Keratinocyte (primary cell): ENCODE measurements around the gene TJP3. TPM values are rescaled to one million over a fixed set of nuclear protein-coding genes. Genes with fewer than 3 reads are reported as not detected.

Experiments
- DNase-seq: peaks from one replicate; pipeline ENCODE4 v3.0.0-alpha.2; 2011; ENCODE audit warnings: low read depth, missing footprints, low spot score
- FAIRE-seq: peaks from 2 replicates; lab custom pipeline; 2011; peaks lifted over from hg19 to GRCh38; lab: Jason Lieb, UNC
- H2AFZ ChIP-seq: 2 replicates; pipeline ENCODE4 v1.6.0; 2012; ENCODE audit warnings: low read length, control low read depth, inconsistent platforms; ENCODE audit not compliant: control insufficient read depth
- H3K27ac ChIP-seq: 2 replicates; pipeline ENCODE4 v1.5.1; 2011; ENCODE audit warnings: low read length; ENCODE audit not compliant: control insufficient read depth, insufficient read depth
- H3K27me3 ChIP-seq: 3 replicates; pipeline ENCODE4 v1.6.0; 2011; ENCODE audit warnings: low read length; ENCODE audit not compliant: control insufficient read depth, insufficient read depth; ENCODE audit errors: extremely low read depth
- H3K36me3 ChIP-seq, 2 experiments: 2 replicates in 1 of 2; 3 replicates in 1 of 2; pipeline ENCODE4 v1.5.1; 2011; ENCODE audit warnings: low read length in 2 of 2, mild to moderate bottlenecking in 1 of 2; ENCODE audit not compliant: control insufficient read depth in 2 of 2, insufficient read depth in 2 of 2; ENCODE audit errors: extremely low read depth in 1 of 2
- H3K4me1 ChIP-seq: 3 replicates; pipeline ENCODE4 v1.5.1; 2011; ENCODE audit warnings: low read length; ENCODE audit not compliant: control insufficient read depth, insufficient read depth; ENCODE audit errors: extremely low read depth
- H3K4me2 ChIP-seq: 3 replicates; pipeline ENCODE4 v1.6.0; 2011; ENCODE audit warnings: low read depth, low read length; ENCODE audit not compliant: control insufficient read depth, insufficient read depth; ENCODE audit errors: extremely low read depth
- H3K4me3 ChIP-seq, 3 experiments: fragments of 200-600 bp in 1 of 3; sonication (generic) in 1 of 3; 2 replicates in 2 of 3; 3 replicates in 1 of 3; pipeline ENCODE4 v1.5.1; 2011 to 2016; ENCODE audit warnings: low read length in 3 of 3, mild to moderate bottlenecking in 3 of 3, control low read depth in 2 of 3, inconsistent platforms in 1 of 3, low read depth in 1 of 3, mixed read lengths in 1 of 3, mixed run types in 1 of 3, moderate library complexity in 1 of 3; ENCODE audit not compliant: control insufficient read depth in 2 of 3, insufficient read depth in 2 of 3; ENCODE audit errors: extremely low read depth in 1 of 3
- H3K79me2 ChIP-seq: 2 replicates; pipeline ENCODE4 v1.6.0; 2012; ENCODE audit warnings: low read length; ENCODE audit not compliant: control insufficient read depth, insufficient read depth
- H3K9ac ChIP-seq: 3 replicates; pipeline ENCODE4 v1.6.0; 2011; ENCODE audit warnings: low read length; ENCODE audit not compliant: control insufficient read depth, insufficient read depth; ENCODE audit errors: extremely low read depth
- H3K9me1 ChIP-seq: 3 replicates; pipeline ENCODE4 v1.6.0; 2011; ENCODE audit warnings: low read length; ENCODE audit not compliant: control insufficient read depth, insufficient read depth; ENCODE audit errors: extremely low read depth
- H3K9me3 ChIP-seq: 2 replicates; pipeline ENCODE4 v1.5.1; 2012; ENCODE audit warnings: low read depth, low read length; ENCODE audit not compliant: control insufficient read depth
- H4K20me1 ChIP-seq: 3 replicates; pipeline ENCODE4 v1.6.0; 2011; ENCODE audit warnings: low read length; ENCODE audit not compliant: control insufficient read depth, insufficient read depth; ENCODE audit errors: extremely low read depth
- CTCF ChIP-seq, 3 experiments: IDR thresholded peaks in 1 of 3; conservative IDR thresholded peaks in 1 of 3; optimal IDR thresholded peaks in 1 of 3; 2 replicates in 2 of 3; 3 replicates in 1 of 3; pipeline versions ENCODE3 to v1.5.1; 2011; ENCODE audit warnings: low read length in 3 of 3, mild to moderate bottlenecking in 3 of 3, moderate library complexity in 2 of 3, control low read depth in 1 of 3, inconsistent platforms in 1 of 3; ENCODE audit not compliant: insufficient read depth in 2 of 3; ENCODE audit errors: extremely low read depth in 1 of 3
- EZH2 ChIP-seq: IDR thresholded peaks from one replicate; pipeline ENCODE4 v1.6.1; 2012; ENCODE audit warnings: inconsistent platforms, mild to moderate bottlenecking, low read length, moderate library complexity
- dilution Hi-C: fragments of 300-500 bp; cut with MboI; formaldehyde crosslinking; loops from one replicate; pipeline ENCODE4 v1.7.0; 2020; ENCODE audit warnings: low sequenced_read_pairs; ENCODE audit not compliant: extremely low pct_ligation_motif_present
- polyA plus RNA-seq, 5 experiments: library from polyadenylated mRNA; depleted of rRNA in 3 of 5; stranded (reverse) in 3 of 5; stranded (forward) in 1 of 5; unstranded in 1 of 5; fragments of >200 nt; gene quantifications; 1 replicate in 1 of 5; 2 replicates in 3 of 5; 3 replicates in 1 of 5; pipeline versions ENCODE4 v1.2.1 to v1.2.3, GENCODE V29; 2011 to 2012; ENCODE audit warnings: missing spikeins in 2 of 5, low read depth in 1 of 5, low replicate concordance in 1 of 5

Gene TJP3
- polyA plus RNA-seq, 1 donor (not counting 4 experiments of a cell fraction or from before 2014, with no cell fraction given) = 0.08 TPM

- peak; percentile 67 for DNase-seq
- Histone ChIP-seq H3K9ac (peak within 1 kb of the TSS; percentile 99), H4K20me1 (no peaks in the 10 kb centered on the region), H3K27ac (peak within 1 kb of the TSS; percentile 98), H3K27me3 (no peaks in the 10 kb centered on the region), H3K9me3 (no peaks in the 10 kb centered on the region), H3K79me2 (peaks cover 18% of the 10 kb centered on the region), H3K4me3 (peak within 1 kb of the TSS; percentile 80 to 98 (median 96)), H3K4me2 (peak within 1 kb of the TSS; percentile 72), H3K9me1 (no peaks in the 10 kb centered on the region), H3K36me3 (peaks cover 4 to 6% of the 10 kb centered on the region in 2 experiments), H3K4me1 (peaks cover 9% of the 10 kb centered on the region), H2AFZ (peak within 1 kb of the TSS; percentile 96)
- FAIRE-seq = no peak
- TF ChIP-seq EZH2 = no peak
- peak; percentile 65 to 93 (median 79) for TF ChIP-seq CTCF (optimal IDR thresholded peaks at IDR 0.05 in 1 of 3, IDR thresholded peaks at IDR 0.05 in 1 of 3, conservative IDR thresholded peaks at IDR 0.05 in 1 of 3; ENCODE audit: extremely low read depth in 1 of 3, insufficient read depth in 2 of 3, low read length in 3 of 3)
- dilution Hi-C loops = no loop called here
These were observed 53.4 kb downstream of the TJP3 start, which contains the start of gene APBA3 for GRCh38 chr19:3761382-3762129. APBA3 (minus strand) TSS chr19:3761692; CDS start chr19:3760264, 1,428 bp downstream.

- dilution Hi-C loops = no loop called here
- DNase-seq (no peak), FAIRE-seq (no peak)
- no peaks in the 10 kb centered on the region for H3K9me3 ChIP-seq
- H3K4me2 ChIP-seq = peak overlapping the region; percentile 72
- H3K9me1 ChIP-seq = no peaks in the 10 kb centered on the region
- H2AFZ ChIP-seq = no peak overlapping the region
- peaks cover 18% of the 10 kb centered on the region for H3K79me2 ChIP-seq
- H3K27me3 ChIP-seq = no peaks in the 10 kb centered on the region
- H3K27ac ChIP-seq = peak overlapping the region; percentile 98
- H3K4me3 ChIP-seq = peak overlapping the region; percentile 79 to 97 (median 94)
- H3K9ac ChIP-seq = peak overlapping the region; percentile 99
- H3K4me1 ChIP-seq = peaks cover 9% of the 10 kb centered on the region
- H3K36me3 ChIP-seq = peaks cover 7 to 8% of the 10 kb centered on the region in 2 experiments
- no peak for TF ChIP-seq EZH2
- no peak for TF ChIP-seq CTCF (optimal IDR thresholded peaks at IDR 0.05 in 1 of 3, IDR thresholded peaks at IDR 0.05 in 1 of 3, conservative IDR thresholded peaks at IDR 0.05 in 1 of 3; ENCODE audit: extremely low read depth in 1 of 3, insufficient read depth in 2 of 3, low read length in 3 of 3)
- no peaks in the 10 kb centered on the region for H4K20me1 ChIP-seq
These were observed 53.9 kb downstream of the TJP3 start for GRCh38 chr19:3762130-3762473.
